ES-I3 (cell line): ENCODE measurements around the gene ARPC5.

Source experiments
- H3K36me3 ChIP-seq: 2 replicates; pipeline ENCODE4 v1.6.1; 2013; ENCODE audit warnings: mild to moderate bottlenecking, low read length, control low read depth, moderate library complexity; ENCODE audit not compliant: insufficient read depth
- H3K4me1 ChIP-seq: 2 replicates; pipeline ENCODE4 v1.6.1; 2013; ENCODE audit warnings: mild to moderate bottlenecking, control low read depth, low read length; ENCODE audit not compliant: insufficient read depth
- H3K9ac ChIP-seq: 2 replicates; pipeline ENCODE4 v1.6.1; 2013; ENCODE audit warnings: low read depth, mild to moderate bottlenecking, low read length, moderate library complexity
- H3K9me3 ChIP-seq: 2 replicates; pipeline ENCODE4 v1.6.1; 2013; ENCODE audit warnings: mild to moderate bottlenecking, low read length, moderate library complexity; ENCODE audit not compliant: control insufficient read depth, insufficient read depth

Gene ARPC5

DNA sequence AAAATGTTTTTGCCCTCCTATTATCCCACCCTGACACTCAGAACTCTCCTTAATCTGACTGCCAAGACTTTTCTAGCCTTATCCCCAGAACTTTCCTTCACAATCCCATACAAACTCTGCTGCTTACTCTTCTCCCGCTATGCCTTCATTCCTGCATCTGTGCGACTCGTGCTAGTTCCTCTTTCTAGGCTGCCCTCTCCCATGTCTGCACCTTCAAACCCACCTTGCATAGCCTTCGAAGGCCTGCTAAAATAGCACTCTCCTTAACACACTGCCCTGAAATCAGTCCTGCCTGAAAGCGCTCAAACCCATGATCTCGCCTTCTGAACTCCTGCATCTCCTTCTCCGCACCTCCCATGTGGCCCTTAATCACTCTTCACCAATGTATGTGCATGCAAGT is 42.9 kb downstream of the ARPC5 start:
- Histone ChIP-seq H3K4me1 (peaks cover 9% of the 10 kb centered on the region), H3K9me3 (no peaks in the 10 kb centered on the region), H3K36me3 (no peaks in the 10 kb centered on the region), H3K9ac (no peak overlapping the region)

DNA sequence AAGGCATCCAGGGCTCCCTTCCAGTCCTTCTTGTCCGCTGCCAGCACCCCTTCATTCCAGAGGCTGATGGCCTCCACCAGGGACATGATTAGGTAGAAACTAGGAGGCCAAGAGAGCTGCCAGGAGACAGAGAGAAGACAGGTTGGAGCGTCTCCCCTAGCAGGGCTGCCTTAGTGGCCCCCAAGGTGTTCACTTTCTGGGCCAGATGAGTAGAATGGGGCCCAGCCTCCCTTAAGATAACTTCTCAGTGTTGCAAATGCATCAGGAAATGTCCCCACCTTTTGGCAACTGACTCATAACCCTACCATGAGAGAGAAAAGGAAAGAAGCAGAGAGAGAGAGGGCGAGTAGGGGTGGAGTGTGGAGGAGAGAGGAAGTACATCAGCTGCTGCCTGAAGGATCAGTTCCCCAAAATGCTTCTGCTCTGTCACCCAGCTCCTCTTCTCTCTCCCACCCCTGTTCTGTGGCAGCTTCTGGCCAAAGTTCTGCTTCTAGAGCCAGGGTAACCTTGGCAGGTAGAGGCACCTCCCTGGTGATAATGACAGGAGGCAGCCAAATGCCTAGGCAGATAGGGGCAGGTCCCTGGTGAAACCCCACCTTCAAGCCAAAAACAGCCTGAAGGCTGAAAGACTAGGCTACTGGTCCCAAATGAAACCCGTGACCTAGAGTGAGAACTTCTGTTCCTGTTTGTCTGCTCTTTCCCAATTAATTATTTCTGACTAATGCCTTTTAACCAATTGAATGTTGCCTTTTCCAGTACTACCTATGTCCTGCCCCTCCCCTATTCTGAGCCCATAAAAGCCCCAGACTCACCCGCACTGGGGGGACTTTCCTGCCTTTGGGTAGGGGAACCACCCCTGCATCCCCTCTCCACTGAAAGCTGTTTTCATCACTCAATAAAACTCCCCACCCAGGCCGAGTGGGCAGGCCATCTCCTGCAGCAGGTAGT is 45.1 kb downstream of the ARPC5 start, which contains the start of gene NCF2:
NCF2 (minus strand) TSS at position 216 of the 948 bp plus-strand sequence; CDS start at position 86, 130 bp downstream.
- Histone ChIP-seq H3K9ac (no peak within 1 kb of the TSS), H3K4me1 (peaks cover 9% of the 10 kb centered on the region)

GRCh38 chr1:183589874-183590243 is 45.7 kb downstream of the ARPC5 start:
- H3K9ac ChIP-seq, result no peak overlapping the region
- H3K36me3 ChIP-seq, result no peaks in the 10 kb centered on the region
- H3K9me3 ChIP-seq, result no peaks in the 10 kb centered on the region
- peaks cover 9% of the 10 kb centered on the region for H3K4me1 ChIP-seq

More for the DNA sequence above, 45.1 kb downstream of the ARPC5 start, which contains the start of gene NCF2:
- H3K36me3 ChIP-seq, result no peaks in the 10 kb centered on the region
- H3K9me3 ChIP-seq, result no peaks in the 10 kb centered on the region

DNA sequence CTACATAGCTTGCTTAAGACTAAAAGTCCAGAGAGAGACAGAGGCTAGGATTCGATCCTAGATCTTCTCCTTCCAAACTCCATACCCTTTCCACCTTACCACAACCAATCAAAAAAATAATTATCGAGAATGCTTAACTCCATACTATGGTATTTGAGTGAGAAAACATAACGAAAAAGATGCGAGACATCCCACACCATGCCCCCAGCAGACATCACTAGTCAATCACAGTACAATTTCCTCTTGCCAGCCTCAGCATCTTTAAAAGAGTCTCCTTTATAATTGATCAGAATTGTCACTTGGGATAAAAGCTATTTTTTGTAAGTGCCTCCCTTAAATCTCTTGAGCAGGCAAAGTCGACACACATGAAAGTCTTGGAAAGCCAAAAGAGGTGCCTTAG is 46.2 kb downstream of the ARPC5 start:
- H3K4me1 ChIP-seq, result peaks cover 9% of the 10 kb centered on the region
- no peak overlapping the region for H3K9ac ChIP-seq
- H3K9me3 ChIP-seq, result no peaks in the 10 kb centered on the region
- H3K36me3 ChIP-seq, result no peaks in the 10 kb centered on the region

DNA sequence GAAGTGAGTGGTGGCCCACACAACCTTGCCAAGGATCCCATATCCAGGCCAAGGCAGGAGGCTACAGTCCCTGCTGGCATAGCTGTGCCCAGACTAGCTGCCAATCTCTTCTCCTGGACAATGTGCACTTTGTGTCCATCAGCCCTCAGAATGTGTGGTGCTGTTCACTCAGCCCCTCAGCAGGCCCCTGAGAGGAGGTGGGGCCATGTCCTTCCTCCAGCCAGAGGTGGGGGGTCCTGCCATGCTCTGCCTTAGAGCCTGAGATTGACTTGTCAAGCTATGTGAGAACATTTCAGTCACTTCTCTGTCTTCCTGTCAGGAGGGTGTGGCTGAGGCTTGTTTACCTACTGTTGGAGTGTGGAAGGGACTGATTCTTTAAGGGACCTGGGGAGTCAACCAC is 46.8 kb downstream of the ARPC5 start:
- no peaks in the 10 kb centered on the region for H3K36me3 ChIP-seq
- no peak overlapping the region for H3K9ac ChIP-seq
- peaks cover 9% of the 10 kb centered on the region for H3K4me1 ChIP-seq
- H3K9me3 ChIP-seq, result no peaks in the 10 kb centered on the region

DNA sequence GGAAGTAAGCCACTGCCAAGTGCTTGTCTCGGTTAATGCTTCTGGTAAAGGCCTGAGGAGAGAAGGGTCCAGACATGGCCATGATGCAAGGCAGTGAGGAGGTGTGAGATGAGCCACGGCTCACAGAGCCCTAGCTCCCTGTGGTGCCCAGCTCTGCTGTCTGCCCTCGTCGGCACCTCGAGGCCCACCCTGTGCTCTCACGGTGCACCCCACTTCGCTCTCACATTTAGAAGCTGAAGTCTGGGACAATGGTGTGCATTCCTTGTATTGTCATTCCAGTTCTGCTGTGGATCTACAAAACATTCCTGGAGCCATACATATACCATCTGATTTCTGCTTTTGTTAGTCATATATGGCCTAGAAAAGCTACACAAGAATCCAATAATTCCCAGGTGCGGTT is 48.7 kb downstream of the ARPC5 start:
- H3K4me1 ChIP-seq, result peaks cover 9% of the 10 kb centered on the region; the same call in 1 of the 2 replicates
- no peaks in the 10 kb centered on the region for H3K36me3 ChIP-seq

GRCh38 chr1:183586455-183586854 is 49.1 kb downstream of the ARPC5 start:
- Histone ChIP-seq H3K9ac (no peak overlapping the region), H3K4me1 (peaks cover 9% of the 10 kb centered on the region; the same call in 1 of the 2 replicates), H3K36me3 (no peaks in the 10 kb centered on the region), H3K9me3 (no peaks in the 10 kb centered on the region)

More for the DNA sequence above, 48.7 kb downstream of the ARPC5 start:
- no peaks in the 10 kb centered on the region for H3K9me3 ChIP-seq
- no peak overlapping the region for H3K9ac ChIP-seq

- Histone ChIP-seq H3K4me1 (peaks cover 10% of the 10 kb centered on the region), H3K9me3 (no peaks in the 10 kb centered on the region)
Measured at GRCh38 chr1:183585038-183585437, 50.5 kb downstream of the ARPC5 start.

DNA sequence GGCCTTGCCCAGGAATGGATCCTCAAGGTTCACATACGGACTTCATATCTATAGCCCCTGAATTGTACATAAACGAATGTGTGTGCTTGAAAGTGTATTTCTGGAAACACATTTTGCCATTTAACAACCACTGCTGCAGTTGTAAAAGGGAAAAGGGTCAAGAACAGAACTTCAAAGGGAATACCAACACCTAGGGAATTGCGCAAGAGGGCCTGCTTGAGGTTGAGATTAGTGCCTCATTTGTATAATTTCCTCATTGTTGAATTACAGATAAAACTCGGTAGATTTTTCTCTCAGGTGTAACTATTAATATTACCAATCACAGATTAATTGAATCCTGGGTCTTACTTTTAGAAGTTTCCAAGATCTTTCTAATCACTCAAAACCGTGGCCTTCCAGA is 51.4 kb downstream of the ARPC5 start:
- H3K9ac ChIP-seq, result no peak overlapping the region
- H3K4me1 ChIP-seq, result peaks cover 8% of the 10 kb centered on the region; the same call in 1 of the 2 replicates
- no peaks in the 10 kb centered on the region for H3K36me3 ChIP-seq
- H3K9me3 ChIP-seq, result no peaks in the 10 kb centered on the region

More at GRCh38 chr1:183585038-183585437, 50.5 kb downstream of the ARPC5 start:
- H3K9ac ChIP-seq, result no peak overlapping the region
- no peaks in the 10 kb centered on the region for H3K36me3 ChIP-seq

DNA sequence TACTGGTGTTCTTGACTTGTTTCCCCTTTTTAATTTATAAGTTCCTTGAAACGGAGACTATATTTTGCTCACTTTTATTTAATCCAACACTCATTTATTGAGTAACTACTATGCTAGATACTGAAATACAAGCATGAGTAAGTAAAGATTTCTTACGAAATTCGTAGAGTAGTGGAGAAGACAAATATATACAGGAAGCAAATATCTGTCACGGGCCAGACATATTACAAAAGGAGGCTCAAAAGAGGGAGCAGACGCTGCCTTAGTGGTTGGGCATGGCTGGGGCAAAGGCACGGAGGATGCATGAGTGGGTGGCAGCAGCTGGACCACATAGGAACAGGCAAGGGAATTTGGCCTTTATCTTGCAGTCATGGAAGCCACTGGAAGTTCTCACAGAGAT is 52.1 kb downstream of the ARPC5 start:
- Histone ChIP-seq H3K9ac (no peak overlapping the region), H3K4me1 (peaks cover 5% of the 10 kb centered on the region; the same call in 1 of the 2 replicates), H3K36me3 (no peaks in the 10 kb centered on the region), H3K9me3 (no peaks in the 10 kb centered on the region)

GRCh38 chr1:183582021-183582713 is 53.4 kb downstream of the ARPC5 start:
- Histone ChIP-seq H3K36me3 (no peaks in the 10 kb centered on the region), H3K9ac (no peak overlapping the region), H3K4me1 (peaks cover 5% of the 10 kb centered on the region; the same call in 1 of the 2 replicates), H3K9me3 (no peaks in the 10 kb centered on the region)

GRCh38 chr1:183580281-183580682 is 55.3 kb downstream of the ARPC5 start:
- Histone ChIP-seq H3K9me3 (no peaks in the 10 kb centered on the region), H3K9ac (no peak overlapping the region)

GRCh38 chr1:183578856-183579255 is 56.7 kb downstream of the ARPC5 start:
- H3K9ac ChIP-seq, result no peak overlapping the region
- H3K9me3 ChIP-seq, result no peaks in the 10 kb centered on the region
- H3K36me3 ChIP-seq, result no peaks in the 10 kb centered on the region
- peaks cover 5% of the 10 kb centered on the region; the same call in 1 of the 2 replicates for H3K4me1 ChIP-seq

More at GRCh38 chr1:183580281-183580682, 55.3 kb downstream of the ARPC5 start:
- Histone ChIP-seq H3K36me3 (no peaks in the 10 kb centered on the region), H3K4me1 (peaks cover 5% of the 10 kb centered on the region; the same call in 1 of the 2 replicates)

GRCh38 chr1:183577897-183578465 is 57.6 kb downstream of the ARPC5 start:
- no peak overlapping the region for H3K9ac ChIP-seq
- no peaks in the 10 kb centered on the region for H3K36me3 ChIP-seq
- H3K9me3 ChIP-seq, result no peaks in the 10 kb centered on the region
- H3K4me1 ChIP-seq, result peaks cover 5% of the 10 kb centered on the region; the same call in 1 of the 2 replicates
